ENCODE measurements around the gene ACER1.

Gene ACER1

GRCh38 chr19:6268382-6268771 lies 65.0 kb downstream of the ACER1 start:
- no peak for DNase-seq (ENCODE audit: low read depth in 2 of 2)

- DNase-seq (ENCODE audit: low read depth in 2 of 2): no peak
These were observed 65.6 kb downstream of the ACER1 start for GRCh38 chr19:6267552-6268381.

- DNase-seq (ENCODE audit: low read depth in 2 of 2): no peak
These were observed 68.6 kb downstream of the ACER1 start for GRCh38 chr19:6264803-6265202.

DNA sequence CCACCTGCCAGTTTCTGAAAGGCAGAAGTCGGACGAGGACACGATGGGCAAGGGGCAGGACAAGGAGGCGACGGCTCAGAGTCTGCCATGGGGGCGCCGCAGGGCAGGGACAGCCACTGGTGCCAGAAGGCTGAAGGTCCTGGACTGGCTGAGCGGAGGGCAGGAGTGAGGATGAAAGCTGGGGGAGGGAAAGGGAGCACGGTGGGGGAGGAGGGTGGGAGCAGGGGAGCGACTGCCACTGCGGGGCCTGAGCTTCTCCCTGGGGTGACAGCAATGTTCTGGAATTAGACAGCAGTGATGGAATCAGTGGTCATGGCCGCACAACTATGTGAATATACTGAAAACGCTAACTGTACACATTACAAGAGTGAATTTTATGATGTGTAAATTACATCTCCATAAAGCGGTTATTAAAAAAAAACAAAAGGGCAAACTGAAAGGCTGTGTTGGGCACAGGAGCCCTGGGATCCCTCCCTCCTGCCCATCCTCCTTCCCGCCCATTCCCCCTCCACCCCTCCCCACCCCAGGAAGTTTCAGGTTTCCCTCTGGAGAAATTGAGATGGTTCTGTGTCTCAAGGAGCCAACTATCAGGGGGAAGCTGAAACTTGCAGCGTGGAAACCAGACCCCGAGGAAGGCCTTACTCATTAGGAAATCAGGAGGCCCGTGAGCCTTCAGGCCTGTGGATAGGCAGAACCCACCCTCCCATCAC lies 69.5 kb downstream of the ACER1 start:
- DNase-seq (ENCODE audit: low read depth in 2 of 2): peak; percentile 45 to 49

DNA sequence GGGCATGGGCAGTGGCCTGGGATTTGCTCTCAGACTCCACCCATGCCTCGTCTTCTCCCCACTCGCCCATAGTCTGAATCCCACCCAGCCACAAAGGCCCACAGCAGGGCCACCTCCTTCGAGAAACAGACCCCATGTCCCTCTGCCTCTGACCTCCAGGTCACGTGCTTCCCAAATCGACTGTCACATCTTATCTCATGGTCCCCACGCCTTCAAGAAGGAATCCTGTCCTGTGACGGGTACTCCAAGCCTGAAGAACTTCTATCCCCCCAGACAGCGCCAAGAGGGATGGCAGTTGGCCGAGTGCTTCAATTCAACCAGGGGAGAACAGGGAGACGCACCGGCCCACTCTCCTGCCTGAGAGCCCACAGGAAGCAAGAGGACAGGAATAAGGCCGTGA lies 70.1 kb downstream of the ACER1 start:
- no peak for DNase-seq (ENCODE audit: low read depth in 2 of 2)

DNA sequence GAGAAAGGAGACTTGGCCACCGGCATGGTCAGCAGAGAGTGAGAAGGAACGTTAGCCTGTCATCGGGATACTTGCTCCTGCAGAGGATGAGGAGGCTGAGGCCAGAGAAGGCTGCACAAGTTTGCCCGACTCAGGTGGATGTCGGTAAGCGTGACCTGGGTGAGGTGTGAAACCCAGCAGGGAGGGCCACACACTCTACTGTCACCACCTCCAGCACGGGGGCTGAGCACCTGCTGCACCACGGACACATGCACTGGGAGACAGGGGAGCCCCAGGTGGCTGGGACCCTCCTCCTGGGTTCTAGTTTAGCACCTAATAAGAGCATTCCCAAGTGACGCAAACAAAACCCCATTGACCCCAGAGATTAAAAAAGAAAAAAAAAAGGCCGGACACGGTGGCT lies 70.9 kb downstream of the ACER1 start:
- DNase-seq (ENCODE audit: low read depth in 2 of 2): no peak

DNA sequence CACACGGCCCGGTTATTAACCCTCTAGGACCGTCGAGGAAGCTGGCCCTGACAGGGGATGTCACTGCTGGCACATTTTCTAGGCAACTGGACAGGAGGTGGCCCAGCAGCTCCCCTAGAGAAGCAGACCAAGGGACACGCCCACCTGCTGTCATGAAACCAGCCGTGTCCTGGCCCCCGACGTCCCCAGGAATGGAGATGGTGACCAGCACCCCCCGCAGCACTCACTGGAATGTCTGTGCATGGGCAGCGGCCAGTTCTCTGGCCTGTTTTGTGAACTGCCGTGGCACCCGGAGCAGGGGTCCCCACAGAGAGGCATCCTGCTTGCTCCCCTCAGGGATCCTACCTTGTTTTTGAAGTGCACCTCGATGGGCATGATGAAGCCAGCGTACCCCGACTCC lies 71.5 kb downstream of the ACER1 start:
- no peak for DNase-seq (ENCODE audit: low read depth in 2 of 2)

- no peak for DNase-seq (ENCODE audit: low read depth in 2 of 2)
These were observed 72.3 kb downstream of the ACER1 start for GRCh38 chr19:6260912-6261650.

DNA sequence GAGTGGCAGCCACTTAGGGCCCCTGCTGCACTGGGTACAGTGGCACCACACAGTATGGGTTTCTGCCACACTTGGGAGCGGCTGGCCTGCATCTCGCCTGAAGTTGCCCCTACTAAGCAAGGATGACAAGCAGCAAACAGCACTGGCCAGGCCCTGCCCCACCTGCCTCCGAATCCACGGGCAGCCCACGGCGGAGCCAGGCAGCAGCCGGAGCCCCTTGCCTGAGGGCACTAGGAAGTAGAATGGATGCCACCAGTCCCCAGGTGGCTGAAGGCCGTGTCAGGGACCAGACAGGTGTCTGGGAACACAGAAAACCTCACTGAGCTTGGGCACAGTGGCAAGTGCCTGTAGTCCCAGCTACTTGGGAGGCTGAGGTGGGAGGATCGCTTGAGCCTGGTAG lies 73.0 kb downstream of the ACER1 start:
- no peak for DNase-seq (ENCODE audit: low read depth in 2 of 2)

DNA sequence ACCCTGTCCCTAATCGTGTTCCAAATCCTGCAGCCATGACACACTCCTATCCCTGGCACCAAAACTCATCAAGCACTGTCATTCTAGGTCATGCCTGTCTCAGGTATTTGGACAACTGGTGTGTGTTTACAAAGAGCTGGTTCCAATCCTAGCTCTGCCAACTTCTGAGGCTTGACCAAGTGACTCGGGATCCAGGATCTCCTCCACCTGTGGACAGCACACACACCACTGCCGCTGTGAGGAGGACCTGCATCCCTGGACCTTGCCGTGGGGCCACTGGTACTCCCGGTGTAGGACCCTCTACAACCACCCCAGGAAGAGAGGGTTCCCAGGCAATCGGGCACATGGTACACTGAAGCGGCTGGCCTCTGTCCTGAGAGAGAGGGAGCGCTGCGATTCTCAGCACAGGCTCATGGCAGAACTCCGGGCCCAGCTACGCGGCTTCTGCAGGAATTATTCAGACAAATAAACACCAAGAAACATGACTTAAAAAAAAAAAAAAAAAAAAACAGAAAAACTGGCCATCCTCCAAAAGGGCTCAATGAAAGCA lies 74.0 kb downstream of the ACER1 start:
- DNase-seq (ENCODE audit: low read depth in 2 of 2): no peak

DNA sequence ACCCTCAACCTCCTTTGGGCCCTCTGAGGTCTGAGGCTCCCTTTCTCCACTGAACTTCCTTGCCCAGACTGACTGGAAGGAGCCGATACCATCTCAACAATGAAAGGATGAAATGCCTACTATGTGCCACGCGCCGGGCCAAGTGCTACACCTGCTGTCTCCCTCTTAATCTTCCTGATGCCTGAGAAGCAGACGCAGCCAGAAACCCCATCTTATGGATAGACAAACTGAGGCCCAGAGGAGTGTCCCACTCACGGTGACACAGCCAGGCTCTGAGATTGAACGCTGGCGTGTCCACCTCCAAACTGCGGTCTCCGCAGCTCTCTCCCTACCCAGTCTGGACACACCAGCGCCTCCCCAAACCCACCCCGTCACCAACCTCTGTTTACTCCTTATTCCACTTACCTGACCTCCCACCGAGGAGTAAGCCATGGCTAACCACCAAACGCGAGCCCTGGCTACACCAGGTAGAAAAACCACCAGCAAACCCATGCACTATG lies 74.5 kb downstream of the ACER1 start:
- no peak for DNase-seq (ENCODE audit: low read depth in 2 of 2)
